Ishikawa (cell line): Measurements from ENCODE around the gene PKIG.

ENCODE experiments used
- CEBPB ChIP-seq: IDR thresholded peaks from 2 replicates; pipeline ENCODE4 v1.6.1; 2012
- CREB1 ChIP-seq: IDR thresholded peaks from 2 replicates; pipeline ENCODE4 v1.6.1; 2012; ENCODE audit warnings: low read depth
- EGR1 ChIP-seq: IDR thresholded peaks from 2 replicates; pipeline ENCODE4 v1.6.1; 2012
- EP300 ChIP-seq: IDR thresholded peaks from 2 replicates; pipeline ENCODE4 v1.6.1; 2012; ENCODE audit warnings: borderline replicate concordance
- FOXM1 ChIP-seq: IDR thresholded peaks from 2 replicates; pipeline ENCODE4 v1.6.1; 2012; ENCODE audit warnings: low read depth, borderline replicate concordance
- NFIC ChIP-seq: IDR thresholded peaks from 2 replicates; pipeline ENCODE4 v1.6.1; 2012
- RAD21 ChIP-seq: IDR thresholded peaks from 2 replicates; pipeline ENCODE4 v1.6.1; 2012; ENCODE audit warnings: low read depth
- TAF1 ChIP-seq: IDR thresholded peaks from 2 replicates; pipeline ENCODE4 v1.6.1; 2012; ENCODE audit warnings: low read depth, mild to moderate bottlenecking
- TCF12 ChIP-seq: IDR thresholded peaks from 2 replicates; pipeline ENCODE4 v1.6.1; 2012; ENCODE audit warnings: low read depth
- TEAD4 ChIP-seq: IDR thresholded peaks from 2 replicates; pipeline ENCODE4 v1.6.1; 2012
- USF1 ChIP-seq: IDR thresholded peaks from 2 replicates; pipeline ENCODE4 v1.6.1; 2012
- YY1 ChIP-seq: IDR thresholded peaks from 2 replicates; pipeline ENCODE4 v1.6.1; 2012; ENCODE audit warnings: low read depth
- TF ChIP-seq, protein P1 (sequence below): IDR thresholded peaks from 2 replicates; pipeline ENCODE4 v1.6.1; 2012
- TF ChIP-seq, protein P2 (sequence below): IDR thresholded peaks from 2 replicates; pipeline ENCODE4 v1.6.1; 2012; ENCODE audit warnings: low read depth, mild to moderate bottlenecking

- TF ChIP-seq CREB1: no peak
- no peak for TF ChIP-seq TCF12
- no peak for TF ChIP-seq USF1
- TF ChIP-seq, protein P1, sequence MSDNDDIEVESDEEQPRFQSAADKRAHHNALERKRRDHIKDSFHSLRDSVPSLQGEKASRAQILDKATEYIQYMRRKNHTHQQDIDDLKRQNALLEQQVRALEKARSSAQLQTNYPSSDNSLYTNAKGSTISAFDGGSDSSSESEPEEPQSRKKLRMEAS: no peak
- TF ChIP-seq RAD21: no peak
- no peak for TF ChIP-seq TAF1
- no peak for TF ChIP-seq FOXM1
- no peak for TF ChIP-seq EP300
- no peak for TF ChIP-seq TEAD4
- TF ChIP-seq YY1: no peak
- TF ChIP-seq CEBPB: no peak
- TF ChIP-seq EGR1: no peak
- TF ChIP-seq, protein P2, sequence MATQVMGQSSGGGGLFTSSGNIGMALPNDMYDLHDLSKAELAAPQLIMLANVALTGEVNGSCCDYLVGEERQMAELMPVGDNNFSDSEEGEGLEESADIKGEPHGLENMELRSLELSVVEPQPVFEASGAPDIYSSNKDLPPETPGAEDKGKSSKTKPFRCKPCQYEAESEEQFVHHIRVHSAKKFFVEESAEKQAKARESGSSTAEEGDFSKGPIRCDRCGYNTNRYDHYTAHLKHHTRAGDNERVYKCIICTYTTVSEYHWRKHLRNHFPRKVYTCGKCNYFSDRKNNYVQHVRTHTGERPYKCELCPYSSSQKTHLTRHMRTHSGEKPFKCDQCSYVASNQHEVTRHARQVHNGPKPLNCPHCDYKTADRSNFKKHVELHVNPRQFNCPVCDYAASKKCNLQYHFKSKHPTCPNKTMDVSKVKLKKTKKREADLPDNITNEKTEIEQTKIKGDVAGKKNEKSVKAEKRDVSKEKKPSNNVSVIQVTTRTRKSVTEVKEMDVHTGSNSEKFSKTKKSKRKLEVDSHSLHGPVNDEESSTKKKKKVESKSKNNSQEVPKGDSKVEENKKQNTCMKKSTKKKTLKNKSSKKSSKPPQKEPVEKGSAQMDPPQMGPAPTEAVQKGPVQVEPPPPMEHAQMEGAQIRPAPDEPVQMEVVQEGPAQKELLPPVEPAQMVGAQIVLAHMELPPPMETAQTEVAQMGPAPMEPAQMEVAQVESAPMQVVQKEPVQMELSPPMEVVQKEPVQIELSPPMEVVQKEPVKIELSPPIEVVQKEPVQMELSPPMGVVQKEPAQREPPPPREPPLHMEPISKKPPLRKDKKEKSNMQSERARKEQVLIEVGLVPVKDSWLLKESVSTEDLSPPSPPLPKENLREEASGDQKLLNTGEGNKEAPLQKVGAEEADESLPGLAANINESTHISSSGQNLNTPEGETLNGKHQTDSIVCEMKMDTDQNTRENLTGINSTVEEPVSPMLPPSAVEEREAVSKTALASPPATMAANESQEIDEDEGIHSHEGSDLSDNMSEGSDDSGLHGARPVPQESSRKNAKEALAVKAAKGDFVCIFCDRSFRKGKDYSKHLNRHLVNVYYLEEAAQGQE: no peak
- TF ChIP-seq NFIC: no peak
Observed at GRCh38 chr20:44574372-44574771, 8.0 kb upstream of the PKIG start.
